NCI-H2171 treated with DMSO at 0.1 percent for 48 hours (cell line): Measurements from ENCODE around the gene PAM16.
"Not testable (repeated sequence)": the region's sequence is repeated elsewhere in the genome, so short reads cannot be mapped to it uniquely, and the experiment has no call there.

Source experiments
- DNase-seq: peaks from one replicate; lab custom pipeline; 2025; lab: John Stamatoyannopoulos, UW

The PAM16 gene

DNA sequence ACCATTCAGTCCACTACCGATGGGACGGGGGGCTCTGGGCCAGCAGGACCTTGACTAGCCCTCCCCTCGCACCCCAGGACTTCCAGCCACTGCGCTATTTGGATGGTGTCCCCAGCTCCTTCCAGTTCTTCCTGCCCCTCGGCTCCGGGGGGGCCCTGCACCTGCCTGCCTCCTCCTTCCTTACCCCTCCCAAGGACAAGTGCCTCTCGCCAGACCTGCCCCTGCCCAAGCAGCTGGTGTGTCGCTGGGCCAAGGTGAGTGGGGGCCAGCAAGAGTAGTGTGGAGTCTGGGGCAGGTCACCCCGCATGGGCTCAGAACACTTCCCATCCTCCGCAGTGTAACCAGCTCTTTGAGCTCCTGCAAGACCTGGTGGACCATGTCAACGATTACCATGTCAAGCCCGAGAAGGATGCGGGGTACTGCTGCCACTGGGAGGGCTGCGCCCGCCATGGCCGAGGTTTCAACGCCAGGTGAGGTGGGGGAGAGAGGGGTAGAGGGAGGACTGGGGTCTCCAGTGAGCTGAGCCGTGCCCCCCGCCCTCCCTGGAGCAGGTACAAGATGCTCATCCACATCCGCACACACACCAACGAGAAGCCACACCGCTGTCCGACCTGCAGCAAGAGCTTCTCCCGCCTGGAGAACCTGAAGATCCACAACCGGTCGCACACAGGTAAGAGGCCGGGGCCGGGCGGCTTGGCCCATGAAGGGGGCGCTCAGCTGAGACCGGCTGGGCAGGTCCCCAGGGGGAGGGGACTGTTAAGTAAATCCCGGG is 16.2 kb downstream of the PAM16 start:
- no peak for DNase-seq

DNA sequence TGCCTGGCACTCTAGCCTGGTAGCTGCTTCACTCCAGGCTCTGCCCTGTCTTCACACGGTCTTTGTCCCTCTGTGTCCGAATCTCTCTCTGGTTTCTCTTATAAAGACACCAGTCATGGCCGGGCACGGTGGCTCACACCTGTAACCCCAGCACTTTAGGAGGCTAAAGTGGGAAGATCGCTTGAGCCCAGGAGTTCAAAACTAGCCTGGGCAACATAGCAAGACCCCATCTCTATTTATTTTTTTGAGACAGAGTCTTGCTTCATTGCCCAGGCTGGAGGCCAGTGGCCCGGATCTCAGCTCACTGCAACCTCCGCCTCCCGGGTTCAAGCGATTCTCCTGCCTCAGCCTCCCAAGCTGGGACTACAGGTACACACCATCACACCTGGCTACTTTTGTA is 17.4 kb downstream of the PAM16 start:
- DNase-seq: not testable (repeated sequence)

DNA sequence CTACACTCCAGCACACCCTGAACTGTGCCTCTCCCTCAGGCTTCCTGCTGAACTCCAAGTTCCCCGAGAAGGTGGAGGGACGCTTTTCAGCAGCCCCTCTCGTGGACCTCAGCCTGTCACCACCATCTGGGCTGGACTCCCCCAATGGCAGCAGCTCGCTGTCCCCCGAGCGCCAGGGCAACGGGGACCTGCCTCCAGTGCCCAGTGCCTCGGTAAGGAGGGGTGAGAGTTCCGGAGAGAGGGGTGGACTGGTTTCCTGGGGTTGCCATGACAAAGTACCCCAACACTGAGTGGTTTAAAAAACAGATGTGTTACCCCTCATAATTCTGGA is 17.8 kb downstream of the PAM16 start:
- DNase-seq: no peak

DNA sequence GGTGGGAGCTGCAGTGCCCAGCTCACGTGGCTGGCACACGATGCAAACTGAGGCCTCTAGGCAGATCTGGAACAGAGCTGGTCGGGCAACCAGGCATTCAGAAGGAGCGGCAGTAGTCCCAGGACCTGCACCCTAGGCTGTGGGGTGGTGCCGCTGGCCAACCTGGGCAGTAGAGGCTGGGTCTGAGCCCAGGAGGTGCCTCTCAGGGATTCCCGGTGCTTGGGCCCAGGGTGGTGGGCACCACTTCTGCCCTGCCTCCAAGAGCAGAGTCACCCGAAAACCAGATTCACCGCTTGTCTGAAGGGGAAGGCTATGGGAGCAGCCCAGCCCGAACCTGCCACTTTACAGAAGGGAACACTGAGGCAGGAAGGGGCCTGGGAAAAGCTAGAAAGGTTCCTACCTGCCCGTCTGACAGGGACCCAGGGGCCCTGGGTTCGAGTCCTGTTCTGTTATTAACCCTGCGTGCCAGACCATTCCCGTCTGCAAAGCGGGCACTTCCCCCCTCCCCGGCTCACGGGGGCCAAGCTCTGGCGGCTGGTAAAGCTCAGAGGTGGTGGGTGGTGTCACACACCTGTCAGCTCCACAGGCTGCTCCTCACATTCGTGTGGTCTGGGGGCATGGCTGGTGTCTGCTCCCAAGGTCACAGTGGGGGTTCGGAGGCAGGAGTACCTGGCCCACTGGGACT is 18.4 kb downstream of the PAM16 start:
- no peak for DNase-seq

DNA sequence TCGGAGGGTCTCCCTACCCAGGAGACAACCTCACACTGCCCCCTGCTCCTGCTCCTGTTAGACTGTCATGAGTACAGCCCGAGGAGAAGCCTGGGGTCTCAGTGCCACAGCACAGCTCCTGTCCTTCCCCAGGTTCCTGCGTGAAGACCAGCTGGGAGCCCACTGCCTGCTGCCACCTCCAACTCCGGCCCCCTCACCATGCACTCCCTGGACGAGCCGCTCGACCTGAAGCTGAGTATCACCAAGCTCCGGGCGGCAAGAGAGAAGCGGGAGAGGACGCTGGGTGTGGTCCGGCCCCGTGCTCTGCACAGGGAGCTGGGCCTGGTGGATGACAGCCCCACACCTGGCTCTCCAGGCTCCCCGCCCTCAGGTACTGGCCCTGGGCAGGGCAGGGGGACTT is 19.0 kb downstream of the PAM16 start:
- DNase-seq: no peak

DNA sequence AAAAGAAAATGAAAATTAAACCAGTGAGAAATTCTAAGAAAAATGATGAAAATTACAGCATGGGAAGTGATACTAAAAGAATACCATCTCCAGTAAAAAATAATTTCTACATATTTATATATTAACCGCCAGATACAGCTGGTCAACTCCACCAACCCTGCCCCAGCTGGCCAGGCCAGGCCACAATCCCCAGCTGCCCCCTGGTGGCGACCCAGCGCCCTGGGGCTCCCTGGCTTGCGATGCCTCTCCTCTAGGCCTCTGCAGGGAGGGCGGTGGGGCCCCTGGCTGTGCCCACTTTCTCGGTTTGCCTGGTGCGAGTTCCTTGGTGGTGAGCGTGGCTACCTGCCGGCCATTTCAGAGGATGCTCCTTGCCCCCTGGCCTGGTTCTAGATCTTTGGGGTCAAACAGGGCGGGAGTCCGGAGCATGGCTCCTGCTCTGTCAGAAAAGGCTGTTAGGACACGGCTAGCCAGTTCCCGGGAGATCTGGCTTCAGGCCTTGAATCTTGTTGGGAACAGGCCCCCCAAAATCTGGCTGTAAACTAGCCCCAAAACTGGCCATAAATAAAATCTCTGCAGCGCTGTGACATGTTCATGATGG is 20.7 kb downstream of the PAM16 start:
- peak; percentile 10 for DNase-seq

DNA sequence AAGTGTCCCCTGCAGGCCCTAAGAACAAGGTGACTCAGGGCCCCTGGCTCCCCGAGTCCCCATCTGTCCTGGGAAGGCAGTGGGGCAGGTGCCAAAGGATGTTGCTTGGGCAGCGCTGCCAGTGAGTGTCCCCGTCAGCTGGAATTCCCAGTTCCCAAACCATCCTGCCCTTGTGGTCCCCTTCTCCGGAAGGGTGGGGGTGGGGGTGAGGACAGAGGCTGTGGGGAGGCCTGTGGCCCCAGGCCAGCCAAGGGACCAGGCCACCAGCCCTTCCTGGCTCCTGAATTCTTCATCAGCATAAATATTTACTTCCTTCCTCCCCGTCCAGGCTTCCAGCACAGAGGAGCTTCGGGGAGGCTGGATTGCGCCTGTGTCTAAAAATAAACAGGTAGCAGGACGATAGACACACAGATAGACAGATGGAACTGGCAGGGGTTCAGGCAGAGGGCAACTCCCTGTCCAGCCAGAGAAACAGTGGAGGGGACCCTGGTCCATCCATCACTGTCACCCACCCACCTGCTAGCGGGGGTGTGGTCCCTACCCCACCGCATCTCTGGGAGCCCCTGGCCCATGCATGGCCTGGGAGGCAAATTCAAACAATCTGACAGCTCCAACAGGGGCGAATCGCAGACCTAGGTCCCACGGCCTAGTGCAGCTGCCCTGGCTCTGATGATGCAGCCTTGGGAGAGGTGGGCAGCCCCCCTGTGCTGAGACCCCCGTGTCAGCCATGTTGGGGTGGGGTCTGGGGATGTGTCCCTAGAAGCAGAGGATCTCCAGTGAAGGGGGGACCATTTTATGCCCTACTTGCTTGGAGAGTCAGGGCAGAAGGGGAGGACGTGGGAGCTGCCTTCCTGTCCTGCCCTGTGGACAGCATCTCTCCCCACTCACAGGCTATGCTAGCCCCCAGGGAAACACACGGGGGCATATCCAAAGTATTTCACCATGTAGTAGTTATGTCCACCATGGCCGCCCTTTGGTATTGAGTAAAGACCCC is 22.0 kb downstream of the PAM16 start:
- no peak for DNase-seq

DNA sequence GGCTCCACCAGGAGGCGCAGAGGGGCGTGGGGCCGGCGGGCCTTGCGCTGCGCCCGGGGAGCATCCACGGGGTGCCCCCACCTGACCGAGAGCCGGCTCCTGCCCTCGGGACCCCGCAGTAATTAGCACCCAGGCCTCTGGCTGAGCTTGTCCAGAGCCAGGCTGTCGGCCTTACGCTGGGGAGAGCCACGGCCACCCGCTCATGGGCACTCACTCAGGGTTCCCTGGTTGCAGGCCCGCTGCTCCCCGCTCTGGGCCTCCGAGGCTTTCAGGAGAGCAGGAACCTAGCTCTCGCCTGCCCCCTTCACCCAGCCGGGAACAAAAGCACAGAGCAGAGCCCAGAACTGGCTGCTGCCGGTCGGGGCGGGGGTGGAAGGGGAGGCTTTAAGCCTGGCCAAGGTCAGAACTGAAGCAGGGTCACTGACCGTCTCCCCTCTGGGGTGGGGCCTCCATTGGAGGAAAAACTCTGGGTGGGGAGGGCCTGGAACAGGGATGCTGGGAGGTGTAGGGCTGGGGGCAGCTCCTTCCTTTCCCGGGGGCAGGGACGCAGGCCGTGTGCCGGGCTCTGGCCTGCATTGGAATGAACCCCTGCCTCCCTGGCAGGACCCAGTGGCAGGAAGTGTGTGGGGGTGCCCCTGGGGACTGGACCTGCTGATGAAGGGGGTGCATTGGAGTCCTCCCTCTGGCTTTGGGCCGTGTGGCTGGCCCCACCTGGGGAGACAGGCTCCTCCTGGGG is 22.9 kb downstream of the PAM16 start:
- DNase-seq: peak; percentile 60

DNA sequence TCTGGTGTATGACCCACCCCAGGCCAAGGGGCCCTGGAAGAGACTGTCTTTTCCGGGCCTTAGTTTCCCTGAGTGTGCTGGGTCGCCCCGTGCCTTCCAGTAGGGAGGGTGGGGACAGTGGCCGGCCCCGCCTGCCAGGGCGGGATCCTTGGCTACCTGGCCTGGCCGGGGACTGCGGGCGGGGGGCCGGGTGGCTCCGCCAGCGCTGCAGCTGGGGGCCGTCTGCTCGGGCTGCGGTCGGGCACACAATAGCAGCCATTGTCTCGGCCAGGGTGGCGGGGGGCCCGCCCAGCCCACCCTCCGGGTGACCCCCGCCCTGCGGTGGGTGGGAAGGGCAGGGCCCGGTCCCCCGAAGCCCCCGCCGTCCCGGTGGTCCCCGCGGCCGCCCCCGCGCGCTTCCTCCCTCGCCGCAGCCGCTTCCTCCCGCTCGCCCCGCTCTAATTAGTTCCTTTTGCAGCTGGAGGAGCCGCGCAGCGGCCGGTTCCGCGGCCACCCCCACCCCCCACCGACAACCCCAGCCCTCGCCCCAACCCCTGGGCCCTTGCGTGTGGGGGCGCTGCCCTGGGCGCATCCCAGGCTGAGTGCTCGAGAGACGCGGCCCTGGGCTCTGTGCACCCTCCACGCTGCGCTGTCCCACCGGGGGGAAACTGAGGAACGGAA is 23.6 kb downstream of the PAM16 start:
- DNase-seq: no peak

DNA sequence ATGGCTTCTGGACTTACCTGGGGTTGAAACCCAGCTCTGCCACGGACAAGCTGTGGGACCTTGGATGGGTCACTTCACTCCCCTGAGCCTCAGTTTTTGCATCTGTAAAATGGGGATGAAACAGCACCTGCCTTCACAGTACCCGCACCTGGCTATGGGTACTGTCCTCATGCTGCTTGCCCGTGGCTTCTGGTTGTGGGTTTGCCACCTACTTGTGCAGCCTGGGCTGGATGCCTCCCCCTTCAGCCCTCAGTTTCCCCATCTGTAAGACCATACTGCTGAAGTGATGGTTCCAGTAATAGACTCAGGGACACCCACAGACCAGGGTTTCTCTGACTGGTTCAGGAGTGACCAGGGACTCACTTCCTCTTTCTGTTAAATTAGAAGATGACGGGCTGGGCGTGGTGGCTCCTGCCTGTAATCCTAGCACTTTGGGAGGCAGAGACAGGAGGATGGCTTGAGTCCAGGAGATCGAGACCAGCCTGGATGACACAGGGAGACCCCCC is 25.8 kb downstream of the PAM16 start:
- no peak for DNase-seq

DNA sequence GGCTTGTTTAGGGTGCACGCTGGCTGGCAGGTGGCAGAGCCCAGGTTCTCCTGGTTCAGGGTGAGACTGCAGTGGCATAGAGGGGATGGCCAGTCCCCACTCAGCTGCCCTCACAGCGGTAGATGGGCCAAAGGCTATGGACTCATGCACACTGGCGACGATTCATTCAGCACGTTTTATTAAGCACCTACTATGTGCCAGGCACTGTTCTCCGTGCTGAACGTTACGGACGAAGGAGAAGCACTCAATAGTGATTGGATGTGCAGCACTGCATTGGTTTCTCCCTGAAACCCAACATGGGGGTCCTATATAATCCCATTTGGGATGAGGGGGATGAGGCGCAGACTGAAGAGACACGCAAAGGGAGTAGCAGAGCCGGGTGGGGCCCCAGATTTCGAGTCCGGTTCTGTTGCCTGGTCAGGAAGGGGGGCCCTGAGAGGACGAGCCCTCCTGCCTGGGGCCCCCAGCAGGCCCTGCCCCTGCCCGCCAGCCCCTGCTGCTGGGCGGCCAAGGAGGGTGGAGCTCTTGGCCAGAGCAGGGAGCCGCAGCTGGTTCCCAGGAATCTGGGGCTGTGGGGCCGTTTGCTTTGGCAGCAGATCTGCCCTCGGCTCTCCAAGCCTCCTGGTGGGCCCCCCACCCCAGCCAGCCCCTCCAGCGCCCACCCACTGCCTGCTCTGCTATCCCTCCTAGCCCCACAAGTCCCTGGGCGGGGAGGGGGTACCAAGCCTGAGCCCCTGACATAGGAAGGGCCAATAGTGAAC is 26.4 kb downstream of the PAM16 start:
- DNase-seq: no peak

DNA sequence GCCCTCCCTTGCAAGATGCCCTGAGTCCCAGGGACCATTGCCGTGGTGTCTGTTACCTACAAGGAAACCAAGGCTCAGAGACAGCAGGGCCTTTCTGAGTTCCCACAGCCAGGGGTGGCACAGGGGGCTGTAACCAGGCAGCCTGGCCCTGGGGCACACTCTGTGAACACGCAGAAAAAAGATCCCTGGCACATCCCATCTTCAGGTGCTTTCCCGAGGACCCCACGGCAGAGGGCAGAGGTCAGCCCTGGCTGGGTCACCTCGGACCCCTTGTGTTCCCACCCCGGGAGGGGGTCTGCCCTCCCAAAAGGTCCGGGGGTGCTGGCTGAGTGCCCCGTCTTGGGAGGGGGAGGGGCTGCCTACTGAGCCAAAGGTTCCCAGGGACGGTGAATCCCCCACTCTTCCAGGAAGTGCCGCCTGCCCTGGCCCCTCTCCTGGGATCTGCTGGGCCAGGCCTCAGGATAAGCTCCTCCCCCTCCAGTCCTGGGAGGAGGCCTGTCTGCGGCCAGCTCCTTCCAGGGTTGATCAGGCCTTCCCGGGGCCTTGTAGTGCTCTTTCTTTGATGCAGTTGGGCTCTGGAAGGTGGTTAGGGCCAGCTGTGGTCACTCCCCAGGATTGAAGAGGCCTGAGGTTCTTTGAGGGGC is 27.2 kb downstream of the PAM16 start:
- DNase-seq: no peak

DNA sequence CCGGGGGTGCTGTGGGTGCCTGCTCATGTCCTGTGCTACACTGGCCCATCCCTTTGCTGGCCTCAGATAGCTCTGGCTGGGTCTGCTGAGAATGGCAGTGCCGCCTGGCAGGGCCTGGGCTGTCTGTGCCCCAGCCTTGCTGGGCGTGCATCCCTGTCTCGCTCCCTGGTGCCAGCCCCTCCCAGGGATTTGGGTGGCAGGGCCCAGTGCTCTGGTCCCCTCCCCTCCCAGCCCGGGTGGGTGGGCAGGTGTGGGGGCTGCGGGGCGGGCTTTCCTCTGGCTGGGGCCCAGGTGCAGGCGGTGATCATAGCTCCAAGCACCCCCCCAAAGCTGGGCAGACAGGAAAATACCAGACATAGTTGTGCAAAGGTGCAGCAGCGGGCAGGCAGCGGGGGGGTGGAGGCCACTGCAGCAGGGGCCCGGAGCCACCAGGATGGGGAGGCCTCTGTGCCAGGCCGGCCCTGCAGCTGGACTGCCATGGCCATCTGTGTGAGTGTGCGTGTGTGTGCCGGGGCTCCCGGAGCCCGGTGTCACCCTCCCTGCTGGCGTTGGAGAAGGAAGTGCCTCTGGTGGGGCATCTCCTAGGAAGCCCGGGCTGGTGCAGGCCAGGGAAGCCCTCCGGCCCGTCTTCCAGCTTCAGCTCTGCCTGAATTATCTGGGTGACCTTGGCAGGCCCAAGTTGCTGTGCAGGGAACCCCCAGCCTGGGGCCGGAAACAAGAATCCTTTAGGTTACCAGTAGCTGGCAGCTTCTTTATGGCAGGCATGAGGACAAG is 27.9 kb downstream of the PAM16 start:
- DNase-seq: no peak

DNA sequence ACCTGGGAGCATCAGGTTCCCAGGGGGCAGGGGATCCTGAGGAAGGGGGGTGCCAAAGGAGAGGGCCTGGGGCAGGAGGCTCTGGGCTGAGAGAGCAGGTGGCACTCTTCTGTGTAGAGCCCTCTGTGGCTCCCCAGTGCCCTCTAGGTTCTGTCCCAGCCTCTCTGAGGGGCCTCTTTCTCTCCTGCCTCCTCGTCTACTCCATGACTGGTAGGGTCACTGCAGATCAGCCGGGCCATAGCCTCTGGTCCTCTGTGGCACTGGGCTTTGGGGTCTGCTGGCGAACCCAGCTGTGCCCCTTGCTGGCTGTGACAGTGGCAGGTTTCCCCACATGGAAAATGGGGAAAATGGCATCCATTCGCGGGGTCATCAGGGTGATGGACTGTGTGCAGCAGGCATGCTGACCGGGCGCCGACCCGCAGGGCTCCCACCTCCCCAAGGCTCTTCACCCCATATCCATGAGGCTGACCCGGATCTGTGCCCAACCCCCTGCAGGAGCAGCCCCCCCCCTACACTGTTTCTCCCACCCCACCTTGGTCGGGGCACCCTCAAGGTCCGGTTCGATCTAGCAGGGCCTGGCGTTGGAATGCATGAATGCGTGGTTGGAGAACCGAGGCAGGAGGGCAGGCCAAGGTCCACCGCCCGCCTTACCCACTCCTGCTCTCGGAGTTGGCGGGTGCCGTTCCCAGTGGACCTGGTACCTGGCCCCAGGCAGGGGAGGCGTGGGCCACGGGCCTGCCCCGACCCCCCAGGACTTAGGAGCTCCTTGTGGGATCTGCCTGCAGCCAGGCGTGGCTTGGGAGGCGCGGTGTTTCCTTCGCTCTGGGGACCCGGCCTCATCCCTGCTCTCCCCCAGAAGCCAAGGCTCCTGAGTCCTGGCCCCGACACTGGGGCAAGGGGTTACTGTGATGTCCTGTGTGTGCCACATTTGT is 28.7 kb downstream of the PAM16 start:
- no peak for DNase-seq

DNA sequence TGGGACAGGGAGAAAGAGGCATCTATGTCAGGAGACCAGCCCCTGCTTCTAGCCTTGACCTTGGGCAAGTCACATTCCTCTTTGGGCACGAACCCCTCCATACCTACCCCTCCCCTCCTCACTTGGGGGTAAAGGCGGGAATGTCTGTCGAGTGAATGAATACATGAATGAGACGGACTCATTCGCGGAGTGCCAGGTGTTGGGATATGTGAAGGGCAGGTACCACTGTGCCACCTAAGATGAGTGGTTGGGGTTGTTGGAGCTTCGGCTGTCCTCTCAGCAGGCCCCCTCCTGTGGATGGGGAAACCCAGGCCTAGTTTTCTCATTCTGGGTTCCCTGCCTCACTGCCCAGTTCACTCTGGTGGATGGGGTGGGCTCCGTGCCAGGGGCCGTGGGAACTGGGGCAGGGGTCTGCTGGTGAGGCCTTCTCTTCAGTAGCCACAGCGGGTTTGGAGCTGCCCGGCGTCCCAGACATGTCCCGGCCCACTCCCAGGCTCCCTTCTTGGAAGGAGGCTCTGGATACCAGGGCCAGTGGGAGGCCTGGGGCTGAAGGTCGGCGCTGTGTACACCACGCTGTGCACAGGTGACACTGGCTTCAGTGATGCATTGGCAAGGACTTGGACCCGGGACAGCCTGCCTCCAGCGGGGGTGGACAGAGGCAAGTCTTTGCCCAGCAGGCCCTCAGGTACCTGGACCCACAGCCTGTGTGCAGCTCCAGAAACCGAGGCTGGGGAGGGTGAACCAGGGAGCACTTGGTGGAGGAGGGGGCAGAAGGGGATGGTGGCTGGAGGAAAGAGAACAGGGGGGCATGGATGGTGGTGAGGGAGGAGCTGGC is 29.6 kb downstream of the PAM16 start:
- DNase-seq: no peak

DNA sequence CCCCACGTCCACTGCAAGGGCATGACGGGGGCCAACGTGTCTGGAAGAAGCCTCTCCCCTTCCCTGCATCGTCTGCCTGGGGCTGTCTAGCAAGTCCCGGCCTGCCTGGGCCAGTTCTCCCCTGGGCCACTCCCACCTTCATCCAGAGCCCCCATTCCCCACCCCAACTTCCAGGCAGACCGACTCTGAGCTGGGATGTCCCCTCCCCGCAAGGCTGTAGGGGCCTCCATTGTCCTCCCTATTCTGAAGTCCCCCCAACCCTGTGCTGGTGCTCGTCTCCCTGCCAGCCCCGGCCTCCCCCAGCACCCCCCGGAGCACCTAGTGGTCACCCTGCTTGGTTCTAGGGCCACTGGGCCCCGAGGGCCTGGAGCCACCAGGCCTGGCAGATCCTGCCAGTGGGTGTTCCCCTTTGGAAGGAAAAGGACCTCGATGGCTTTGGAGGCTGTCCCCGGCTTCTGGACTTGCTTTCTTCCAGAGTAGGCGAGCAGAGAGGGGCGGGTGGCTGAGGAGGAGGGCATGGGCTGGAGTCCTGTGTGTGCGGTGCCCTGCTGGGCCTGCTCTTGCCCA is 30.5 kb downstream of the PAM16 start:
- DNase-seq: no peak
